NOMO-1 treated with DMSO at 0.1 percent for 48 hours (cell line): ENCODE data around the gene VPS35.
A peak's percentile ranks its signal among the peaks of the same experiment; 100 is the strongest.
"Not testable (repeated sequence)": the region's sequence is repeated elsewhere in the genome, so short reads cannot be mapped to it uniquely, and the experiment has no call there.

Experiments
- DNase-seq: peaks from one replicate; lab custom pipeline; 2025; ENCODE audit not compliant: unreplicated experiment; lab: John Stamatoyannopoulos, UW

The VPS35 gene

DNA sequence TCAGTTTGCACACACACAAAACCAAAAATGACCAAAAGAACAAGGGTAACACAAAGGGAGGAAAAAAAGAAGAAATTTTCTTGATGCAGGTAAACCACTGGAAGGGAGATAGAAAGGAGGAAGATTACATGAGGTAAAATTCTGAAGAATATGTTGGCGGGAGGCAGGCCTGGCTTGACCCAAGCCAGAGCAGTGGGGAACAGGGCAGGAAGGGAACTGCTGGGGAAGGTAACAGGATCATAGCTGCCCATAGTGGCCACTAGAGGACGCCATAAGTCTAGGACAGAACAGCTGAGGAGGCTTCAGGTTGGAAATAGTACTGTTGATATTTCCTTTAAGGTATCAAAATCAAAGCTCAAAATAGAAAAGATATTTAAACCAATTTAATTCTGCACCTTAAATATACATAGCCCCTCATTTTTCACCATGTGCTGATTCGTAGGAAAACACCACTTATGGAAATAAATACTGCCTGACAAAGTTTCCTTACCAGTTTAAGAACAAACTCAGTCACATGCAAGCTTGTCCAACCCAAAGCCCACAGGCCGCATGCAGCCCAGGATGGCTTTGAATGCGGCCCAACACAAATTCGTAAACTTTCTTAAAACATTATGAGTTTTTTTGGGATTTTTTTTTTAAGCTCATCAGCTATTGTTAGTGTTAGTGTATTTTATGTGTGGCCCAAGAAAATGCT, 15.5 kb downstream of the VPS35 start:
- DNase-seq, result peak; percentile 68

DNA sequence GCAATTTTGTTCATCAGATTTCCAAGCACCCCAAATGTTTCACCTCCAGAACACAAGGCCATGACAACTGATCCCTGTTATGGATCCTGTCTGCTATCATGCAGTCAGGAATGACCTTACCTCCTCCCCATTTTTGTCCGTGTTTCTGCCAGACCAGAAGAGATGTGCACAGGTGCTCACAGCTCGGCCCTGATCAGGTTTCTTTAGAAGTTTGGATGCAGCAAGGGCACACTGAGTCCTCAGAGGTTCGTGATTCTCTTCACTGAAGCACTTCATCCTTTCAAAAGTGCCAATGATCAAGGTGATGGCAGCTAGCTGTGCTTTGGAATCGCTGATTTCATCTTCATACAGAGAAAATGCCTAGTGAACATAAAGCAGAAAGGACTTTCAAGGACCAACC, 26.9 kb downstream of the VPS35 start:
- DNase-seq, result no peak

DNA sequence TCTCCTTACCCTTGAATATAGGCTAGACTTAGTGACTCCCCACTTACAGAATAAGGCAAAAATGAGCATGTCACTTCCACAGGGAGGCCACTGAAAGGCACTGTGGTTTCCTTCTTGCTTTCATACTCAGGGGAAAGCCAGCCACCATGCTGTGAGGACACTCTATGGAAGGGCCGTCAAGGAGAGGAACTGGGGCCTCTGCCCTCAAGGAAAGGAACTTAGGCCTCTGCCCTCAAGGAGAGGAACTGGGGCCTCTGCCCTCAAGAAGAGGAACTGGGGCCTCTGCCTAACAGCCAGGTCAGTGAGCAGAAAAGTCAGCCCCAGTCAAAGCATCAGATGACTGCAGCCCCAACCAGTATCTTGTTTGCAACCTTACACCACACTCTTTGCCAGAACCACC, 30.1 kb downstream of the VPS35 start:
- peak; percentile 98 for DNase-seq

DNA sequence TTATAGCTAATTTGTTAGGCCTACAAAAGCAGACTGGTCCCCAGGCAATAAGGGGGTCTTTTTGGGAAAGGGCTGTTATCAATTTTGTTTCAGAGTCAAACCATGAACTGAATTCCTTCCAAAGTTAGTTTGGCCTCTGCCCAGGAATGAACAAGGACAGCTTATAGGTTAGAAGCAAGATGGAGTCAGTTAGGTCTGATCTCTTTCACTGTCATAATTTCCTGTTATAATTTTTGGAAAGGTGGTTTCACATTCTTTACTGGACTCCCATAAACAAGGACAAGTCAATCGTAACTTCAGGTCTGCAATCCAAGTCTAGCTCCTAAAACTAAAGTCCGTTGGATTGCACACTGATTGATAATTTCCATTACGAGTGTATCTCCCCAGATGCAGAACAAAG, 37.7 kb downstream of the VPS35 start:
- no peak for DNase-seq

- DNase-seq, result no peak
These were observed 38.7 kb downstream of the VPS35 start for GRCh38 chr16:46650254-46650623.

DNA sequence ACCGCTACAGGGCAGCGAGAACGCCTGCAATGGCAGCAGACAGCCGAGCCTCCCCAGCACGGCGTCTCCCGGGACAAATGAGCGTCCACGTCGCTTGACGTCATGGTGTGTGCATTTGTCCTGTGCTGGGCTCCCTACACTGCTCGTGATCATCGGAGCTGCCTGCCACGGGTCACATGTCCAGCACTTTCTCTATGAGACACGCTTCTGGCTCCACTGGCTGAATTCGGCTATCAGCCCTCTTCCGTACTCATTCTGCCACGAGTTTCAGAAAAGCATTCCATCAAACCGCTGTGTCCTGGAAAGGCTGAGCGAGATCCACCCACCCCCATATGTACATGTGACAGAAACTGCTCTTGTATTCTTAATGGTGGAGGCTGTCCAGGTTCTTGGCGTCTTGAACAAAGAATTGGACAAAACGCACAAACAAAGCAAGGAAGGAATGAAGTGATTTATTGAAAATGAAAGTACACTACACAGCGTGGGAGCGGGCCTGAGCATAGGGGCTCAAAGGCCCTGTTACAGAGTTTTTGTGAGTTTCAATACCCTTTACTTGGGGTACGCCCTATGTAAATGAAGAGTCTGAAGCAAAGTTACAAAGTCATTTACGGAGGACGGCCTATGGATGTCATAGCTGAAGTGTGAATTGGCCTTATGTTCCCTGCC, 39.3 kb downstream of the VPS35 start:
- DNase-seq, result no peak

GRCh38 chr16:46648656-46649055, 40.3 kb downstream of the VPS35 start:
- no peak for DNase-seq

DNA sequence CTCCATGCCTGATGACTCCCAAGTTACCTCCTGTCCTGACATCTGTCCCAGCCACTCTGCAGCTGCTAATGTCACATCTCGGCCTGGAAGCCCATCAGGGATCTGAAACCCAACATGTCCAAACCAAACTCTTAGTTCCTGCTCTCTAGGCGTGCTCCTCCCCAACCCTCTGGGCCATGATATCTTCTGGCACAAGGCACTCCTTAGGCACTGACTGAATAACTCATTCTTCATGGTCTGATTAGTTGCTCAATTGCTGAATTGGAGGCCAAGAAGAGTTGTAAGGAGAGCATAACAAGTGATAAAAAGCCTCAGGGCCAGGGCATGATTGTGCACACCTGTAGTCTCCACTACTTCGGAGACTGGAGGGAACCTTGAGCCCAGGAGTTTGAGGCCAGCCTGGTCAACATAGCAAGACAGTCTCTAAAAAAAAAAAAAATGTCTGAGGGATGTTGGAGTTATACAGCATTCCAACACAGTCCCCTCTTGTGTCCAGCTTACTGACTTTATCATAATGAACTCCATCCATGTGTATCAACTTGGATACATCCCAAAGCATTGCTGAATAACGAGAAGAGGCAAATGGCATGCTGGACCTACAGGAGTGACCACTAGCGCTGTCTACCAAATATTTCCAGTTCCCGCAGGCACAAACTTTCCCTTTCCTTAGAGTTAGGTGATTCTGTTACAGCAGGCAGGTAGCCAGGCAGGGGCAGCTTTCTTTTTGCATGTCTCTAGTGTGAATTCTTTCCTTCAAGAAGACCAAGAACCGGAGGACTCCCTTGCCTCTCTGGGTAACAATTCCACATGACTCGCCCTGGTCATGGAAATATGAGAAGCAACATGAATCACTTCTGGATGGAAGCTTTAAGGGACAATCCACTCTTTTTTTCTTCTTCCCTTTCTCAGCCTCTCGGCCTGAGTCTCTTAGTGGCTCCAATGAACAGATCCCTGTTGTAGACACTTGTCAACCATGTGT, 49.7 kb downstream of the VPS35 start:
- no peak for DNase-seq

GRCh38 chr16:46632778-46633733, 55.9 kb downstream of the VPS35 start:
- no peak for DNase-seq

DNA sequence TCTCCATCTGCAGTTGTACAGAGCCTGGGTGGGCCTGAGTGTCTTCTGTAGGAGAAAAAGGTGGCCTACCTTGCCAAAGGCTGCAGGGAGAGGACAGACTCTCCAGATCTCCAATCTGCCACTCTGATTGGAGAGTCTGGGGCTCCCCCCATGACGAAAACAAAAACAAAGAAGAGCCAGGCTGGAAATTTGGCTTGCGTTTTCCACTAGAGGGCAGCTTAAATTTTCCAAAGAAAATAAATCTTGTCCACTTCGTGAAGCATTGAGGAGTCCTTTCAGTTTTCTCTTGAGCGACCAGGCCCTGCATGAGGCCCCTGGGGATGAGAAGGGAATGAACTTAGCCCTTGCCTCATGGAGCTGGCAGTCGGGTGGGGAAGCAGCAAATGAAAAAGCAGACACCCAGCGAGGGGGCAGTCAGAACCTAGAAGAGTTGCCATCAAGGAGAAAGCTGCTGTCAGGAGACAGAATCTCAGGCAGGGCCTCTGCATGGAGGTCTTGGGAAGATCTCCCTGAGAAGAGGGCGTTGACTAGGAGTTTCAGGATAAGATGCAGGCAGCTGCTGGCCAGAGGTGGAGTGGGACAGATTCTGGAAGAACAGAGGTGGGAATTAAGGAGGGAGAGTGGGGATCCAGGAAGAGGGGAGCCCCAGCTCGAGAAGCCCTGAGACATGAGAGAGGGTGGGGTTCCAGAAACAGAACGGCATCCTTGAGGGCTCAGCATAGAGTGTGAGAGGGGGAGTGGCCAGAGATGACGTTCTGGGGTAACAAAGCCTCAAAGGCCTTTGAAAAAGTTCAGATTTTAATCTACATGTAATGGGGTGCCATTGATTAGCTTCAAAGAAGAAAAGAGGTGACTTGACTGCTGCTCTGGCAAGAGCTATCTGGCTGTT, 59.4 kb downstream of the VPS35 start:
- no peak for DNase-seq

DNA sequence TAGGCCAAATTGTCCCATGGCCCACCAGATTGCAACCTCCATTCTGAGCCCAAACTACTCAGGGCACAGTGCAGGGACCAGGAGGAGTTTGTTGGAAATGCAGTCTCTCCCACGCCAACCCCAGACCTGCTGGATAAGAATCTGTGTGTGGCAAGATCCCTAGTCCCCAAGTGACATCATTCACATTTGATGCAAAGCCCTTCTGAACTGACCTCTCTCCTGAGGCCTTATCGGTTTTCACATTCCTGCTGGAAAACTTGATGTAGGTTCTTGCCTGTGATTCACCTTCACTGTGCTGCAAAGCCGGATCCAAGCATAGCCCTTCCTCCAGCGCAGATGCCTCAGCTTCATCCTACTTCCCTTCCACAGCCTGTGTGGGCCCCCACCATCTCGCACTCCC, 61.2 kb downstream of the VPS35 start:
- DNase-seq, result no peak

GRCh38 chr16:46626681-46627080, 62.3 kb downstream of the VPS35 start:
- DNase-seq, result not testable (repeated sequence)

- not testable (repeated sequence) for DNase-seq
These were observed 64.1 kb downstream of the VPS35 start for GRCh38 chr16:46624862-46625261.

DNA sequence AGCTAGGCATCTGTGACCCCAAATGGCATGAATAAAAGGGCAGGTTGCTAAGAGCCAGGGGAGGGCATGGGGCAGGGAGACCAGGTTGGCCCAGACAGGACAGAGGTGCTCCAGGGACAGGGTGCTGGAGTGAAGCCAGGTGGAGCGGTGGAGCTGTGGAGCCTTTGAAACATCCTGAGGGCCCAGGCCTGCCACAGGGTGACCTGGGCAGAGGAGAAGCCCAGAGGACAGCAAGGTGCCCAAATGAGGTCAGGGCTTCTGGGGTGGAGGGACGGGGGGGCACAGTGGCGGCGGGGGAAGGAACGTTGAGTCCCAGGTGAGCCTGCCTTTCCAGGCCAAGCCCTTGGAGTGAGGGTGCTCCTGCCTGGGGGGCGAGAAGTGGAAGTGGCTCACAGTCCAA, 65.3 kb downstream of the VPS35 start:
- DNase-seq, result not testable (repeated sequence)

GRCh38 chr16:46623246-46623645, 65.7 kb downstream of the VPS35 start:
- DNase-seq, result not testable (repeated sequence)

DNA sequence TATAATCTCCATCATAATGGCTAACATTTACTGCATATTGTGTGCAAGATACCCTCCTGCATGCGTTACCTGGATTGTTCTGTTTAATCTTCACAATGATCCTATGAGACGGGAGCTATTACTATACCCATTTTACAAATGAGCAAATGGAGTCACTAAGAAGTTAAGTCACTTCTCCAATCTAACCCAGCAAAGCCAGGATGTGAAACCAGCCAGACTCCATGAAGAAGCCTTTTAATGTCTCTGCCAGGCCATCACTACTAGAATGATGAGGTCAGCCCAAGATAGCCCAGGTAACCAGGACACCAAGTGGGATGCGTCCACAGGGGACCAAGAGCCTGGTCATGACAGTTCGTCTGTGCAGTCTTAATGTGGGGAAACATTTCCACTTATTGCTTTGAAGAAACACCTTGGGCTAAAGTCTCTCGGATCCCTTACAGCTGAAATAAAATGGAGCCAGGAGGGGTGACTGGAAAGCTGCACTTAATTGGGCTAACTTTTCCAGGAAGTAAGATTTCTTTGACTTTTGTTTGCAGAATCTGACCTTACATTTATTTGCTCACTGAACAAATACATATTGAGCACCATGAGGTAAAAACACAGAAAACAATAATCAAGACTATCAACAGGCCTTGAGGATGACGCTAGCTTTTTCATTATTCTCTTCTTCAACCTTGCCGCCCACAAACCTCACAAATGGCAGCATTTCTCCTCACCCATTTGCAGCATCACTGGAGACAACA, 66.9 kb downstream of the VPS35 start:
- peak; percentile 3 for DNase-seq

DNA sequence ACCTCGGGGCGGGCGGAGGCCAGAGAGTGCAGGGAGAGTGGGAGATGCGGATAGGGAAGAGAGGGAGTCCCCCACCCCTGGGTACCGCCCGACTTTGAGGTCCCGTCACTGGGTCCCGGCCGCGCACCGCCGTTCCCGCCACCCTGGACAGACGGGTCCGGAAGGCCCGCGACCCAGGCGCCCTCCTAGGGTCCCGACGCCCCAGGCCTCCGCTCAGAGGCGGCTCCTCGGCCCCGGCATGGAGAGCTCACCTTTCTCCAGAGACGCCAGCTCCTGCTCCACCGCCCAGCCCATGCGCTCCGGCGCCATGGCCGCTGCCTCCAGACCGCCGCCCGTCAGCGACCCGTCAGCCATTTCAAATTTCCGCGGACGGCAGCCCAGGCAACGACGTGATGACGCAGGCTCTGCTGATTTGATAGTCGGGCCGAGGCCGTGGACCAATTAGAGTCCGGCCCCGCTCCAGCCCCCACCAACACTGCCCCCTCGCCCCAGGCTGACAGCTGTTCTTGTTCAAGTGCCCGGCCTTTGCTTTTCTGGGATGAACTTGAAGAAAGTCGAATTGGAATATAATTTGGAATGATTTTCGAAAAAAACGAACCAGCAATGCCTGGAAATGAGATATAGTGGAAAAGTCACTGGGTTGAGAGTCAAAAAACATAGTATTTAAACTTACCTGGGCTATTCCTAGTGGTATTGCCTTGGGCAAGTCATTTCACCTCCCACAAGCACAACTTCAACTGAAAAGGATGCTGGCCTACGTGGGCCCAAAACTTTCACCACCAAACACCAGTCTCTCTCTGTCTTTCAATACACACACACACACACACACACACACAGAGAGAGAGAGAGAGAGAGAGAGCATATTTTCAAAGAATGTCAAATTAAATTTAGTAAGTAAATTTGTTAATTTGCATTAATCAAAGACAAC, 67.7 kb downstream of the VPS35 start, which contains the start of gene SHCBP1:
SHCBP1 (minus strand) TSS at position 374 of the 928 bp plus-strand sequence; CDS start at position 354, 20 bp downstream.
- DNase-seq, result peak; percentile 90
